ENCODE measurements around the gene C6orf132. TPM values are rescaled to one million over a fixed set of nuclear protein-coding genes. Genes with fewer than 3 reads are reported as not detected.

The C6orf132 gene
- total RNA-seq, 4 donors from 2014 or later, result 112 to 150 (median 122) TPM

DNA sequence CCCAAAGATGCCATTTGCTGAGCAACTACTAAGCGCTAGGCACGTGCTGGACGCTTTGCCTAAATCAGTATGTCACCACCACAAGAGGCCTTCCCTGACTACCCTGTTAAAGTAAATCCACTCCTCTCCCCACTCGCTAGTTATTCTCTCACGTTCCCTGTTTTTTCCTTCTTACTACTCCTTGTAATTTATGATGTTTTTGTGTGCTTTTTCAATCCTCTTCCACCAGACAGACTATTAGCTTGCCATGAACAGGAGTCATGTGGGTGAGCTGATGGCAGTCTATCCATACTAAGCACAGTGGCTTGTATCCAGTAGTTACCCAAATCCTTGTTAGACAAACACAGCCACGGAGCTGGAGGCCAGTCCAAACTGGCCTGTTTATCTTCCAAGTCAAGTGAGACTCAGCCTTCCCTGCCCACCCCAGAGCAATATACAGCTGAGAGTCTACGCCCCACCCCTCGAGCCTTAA, 41.2 kb downstream of the C6orf132 start:
- no peak for DNase-seq (ENCODE audit: low spot score in 2 of 2)
- H3K27ac ChIP-seq, result peak overlapping the region; percentile 89
- H3K36me3 ChIP-seq, result peaks cover 10% of the 10 kb centered on the region
- no peak overlapping the region for H3K4me3 ChIP-seq
- no peaks in the 10 kb centered on the region for H3K27me3 ChIP-seq
- 72% methylated on average over 8 of the region's 8 CpGs for WGBS
- TF ChIP-seq, protein P1, sequence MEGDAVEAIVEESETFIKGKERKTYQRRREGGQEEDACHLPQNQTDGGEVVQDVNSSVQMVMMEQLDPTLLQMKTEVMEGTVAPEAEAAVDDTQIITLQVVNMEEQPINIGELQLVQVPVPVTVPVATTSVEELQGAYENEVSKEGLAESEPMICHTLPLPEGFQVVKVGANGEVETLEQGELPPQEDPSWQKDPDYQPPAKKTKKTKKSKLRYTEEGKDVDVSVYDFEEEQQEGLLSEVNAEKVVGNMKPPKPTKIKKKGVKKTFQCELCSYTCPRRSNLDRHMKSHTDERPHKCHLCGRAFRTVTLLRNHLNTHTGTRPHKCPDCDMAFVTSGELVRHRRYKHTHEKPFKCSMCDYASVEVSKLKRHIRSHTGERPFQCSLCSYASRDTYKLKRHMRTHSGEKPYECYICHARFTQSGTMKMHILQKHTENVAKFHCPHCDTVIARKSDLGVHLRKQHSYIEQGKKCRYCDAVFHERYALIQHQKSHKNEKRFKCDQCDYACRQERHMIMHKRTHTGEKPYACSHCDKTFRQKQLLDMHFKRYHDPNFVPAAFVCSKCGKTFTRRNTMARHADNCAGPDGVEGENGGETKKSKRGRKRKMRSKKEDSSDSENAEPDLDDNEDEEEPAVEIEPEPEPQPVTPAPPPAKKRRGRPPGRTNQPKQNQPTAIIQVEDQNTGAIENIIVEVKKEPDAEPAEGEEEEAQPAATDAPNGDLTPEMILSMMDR (IDR thresholded peaks at IDR 0.05), result no peak
- no peak for TF ChIP-seq EP300 (IDR thresholded peaks at IDR 0.05)
- no peak for TF ChIP-seq POLR2A (IDR thresholded peaks at IDR 0.05)
- TF ChIP-seq POLR2AphosphoS5 (IDR thresholded peaks at IDR 0.05), result no peak
- no peaks in the 10 kb centered on the region for H3K9me3 ChIP-seq
- H3K4me1 ChIP-seq, result peaks cover 76% of the 10 kb centered on the region

- H3K27ac ChIP-seq, result peak overlapping the region; percentile 89
- no peaks in the 10 kb centered on the region for H3K27me3 ChIP-seq
- no peak for DNase-seq (ENCODE audit: low spot score in 2 of 2)
- H3K36me3 ChIP-seq, result peaks cover 4% of the 10 kb centered on the region
- 62% methylated on average over 14 of the region's 14 CpGs for WGBS
- TF ChIP-seq, protein P1 (IDR thresholded peaks at IDR 0.05), result no peak
- no peak for TF ChIP-seq POLR2AphosphoS5 (IDR thresholded peaks at IDR 0.05)
- TF ChIP-seq EP300 (IDR thresholded peaks at IDR 0.05), result no peak
- H3K4me3 ChIP-seq, result no peak overlapping the region
- H3K4me1 ChIP-seq, result peaks cover 71% of the 10 kb centered on the region
- H3K9me3 ChIP-seq, result no peaks in the 10 kb centered on the region
These were observed 42.2 kb downstream of the C6orf132 start for GRCh38 chr6:42100029-42100901.

DNA sequence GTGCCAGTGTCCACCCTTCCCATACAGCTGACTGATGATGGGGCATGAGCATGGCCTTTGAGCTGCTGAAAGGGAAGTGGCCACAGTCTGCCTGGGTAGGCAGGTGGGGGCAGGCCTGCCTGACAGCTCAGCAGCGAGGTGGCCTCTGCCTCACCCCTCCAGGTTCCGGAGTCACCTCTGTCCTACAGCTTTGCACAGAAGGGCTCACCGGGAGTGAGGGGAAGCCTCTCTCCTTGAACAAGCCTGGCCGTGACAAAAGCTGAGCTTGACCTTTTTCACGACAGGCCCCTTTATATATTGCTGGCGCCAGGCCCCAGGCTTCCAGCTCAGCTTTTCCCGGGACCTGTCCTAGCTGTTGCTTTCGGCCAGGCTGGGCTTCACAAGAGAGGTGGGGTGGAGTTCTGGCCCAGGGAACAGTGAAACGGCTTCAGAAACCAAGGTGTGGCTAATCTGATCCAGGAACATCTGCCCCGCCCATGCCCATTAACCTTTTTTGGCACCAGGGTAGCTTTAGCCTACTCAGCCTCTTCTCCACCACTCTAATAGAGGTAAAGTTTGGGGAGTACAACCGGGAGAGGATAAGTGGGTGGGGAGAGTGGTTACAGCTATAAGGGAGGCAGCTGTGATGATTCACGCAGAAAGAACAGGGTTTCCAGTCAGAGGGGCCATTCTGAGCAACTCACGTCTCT, 42.9 kb downstream of the C6orf132 start:
- Histone ChIP-seq H3K4me1 (peaks cover 64% of the 10 kb centered on the region), H3K27ac (peak overlapping the region; percentile 89), H3K4me3 (peak overlapping the region; percentile 2), H3K27me3 (no peaks in the 10 kb centered on the region), H3K36me3 (no peaks in the 10 kb centered on the region), H3K9me3 (no peaks in the 10 kb centered on the region)
- 32% methylated on average over 8 of the region's 13 CpGs for WGBS
- no peak for DNase-seq (ENCODE audit: low spot score in 2 of 2)
- no peak for TF ChIP-seq EP300 (IDR thresholded peaks at IDR 0.05)
- TF ChIP-seq POLR2A (IDR thresholded peaks at IDR 0.05), result no peak
- no peak for TF ChIP-seq POLR2AphosphoS5 (IDR thresholded peaks at IDR 0.05)
- TF ChIP-seq, protein P1 (IDR thresholded peaks at IDR 0.05), result no peak

- WGBS, result 68% methylated on average over 10 of the region's 10 CpGs
- H3K27ac ChIP-seq, result no peak overlapping the region
These were observed 46.5 kb downstream of the C6orf132 start for GRCh38 chr6:42095776-42096541.

More at GRCh38 chr6:42095776-42096541, 46.5 kb downstream of the C6orf132 start:
- Histone ChIP-seq H3K4me3 (no peak overlapping the region), H3K9me3 (no peaks in the 10 kb centered on the region), H3K36me3 (no peaks in the 10 kb centered on the region), H3K4me1 (peaks cover 32% of the 10 kb centered on the region), H3K27me3 (no peaks in the 10 kb centered on the region)
- no peak for DNase-seq (ENCODE audit: low spot score in 2 of 2)
- TF ChIP-seq POLR2AphosphoS5 (IDR thresholded peaks at IDR 0.05) (no peak), EP300 (IDR thresholded peaks at IDR 0.05) (no peak), POLR2A (IDR thresholded peaks at IDR 0.05) (no peak)
- TF ChIP-seq, protein P1 (IDR thresholded peaks at IDR 0.05), result no peak

All from suprapubic skin (tissue), 4 donors.